ENCODE results near the gene OIT3.
"Not testable (repeated sequence)": the region's sequence is repeated elsewhere in the genome, so short reads cannot be mapped to it uniquely, and the experiment has no call there.

Gene OIT3

GRCh38 chr10:72904806-72905205 is 11.3 kb downstream of the OIT3 start:
- no peak for DNase-seq

DNA sequence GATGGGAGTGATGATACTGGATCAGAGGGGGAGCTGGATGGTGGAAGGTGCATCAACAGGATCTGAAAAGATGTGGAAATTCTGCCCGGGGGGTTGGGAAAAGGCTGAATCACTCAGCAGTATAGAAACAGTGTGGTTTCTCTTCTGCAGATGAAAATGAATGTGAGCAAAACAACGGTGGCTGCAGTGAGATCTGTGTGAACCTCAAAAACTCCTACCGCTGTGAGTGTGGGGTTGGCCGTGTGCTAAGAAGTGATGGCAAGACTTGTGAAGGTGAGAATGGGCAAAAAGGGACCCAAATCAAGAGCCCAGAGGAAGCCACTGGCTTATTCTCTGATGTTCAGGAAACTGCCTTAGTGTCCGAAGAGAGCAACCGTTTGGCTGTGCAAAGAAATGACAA is 12.9 kb downstream of the OIT3 start:
- no peak for DNase-seq

GRCh38 chr10:72910705-72911104 is 17.2 kb downstream of the OIT3 start:
- DNase-seq = no peak

DNA sequence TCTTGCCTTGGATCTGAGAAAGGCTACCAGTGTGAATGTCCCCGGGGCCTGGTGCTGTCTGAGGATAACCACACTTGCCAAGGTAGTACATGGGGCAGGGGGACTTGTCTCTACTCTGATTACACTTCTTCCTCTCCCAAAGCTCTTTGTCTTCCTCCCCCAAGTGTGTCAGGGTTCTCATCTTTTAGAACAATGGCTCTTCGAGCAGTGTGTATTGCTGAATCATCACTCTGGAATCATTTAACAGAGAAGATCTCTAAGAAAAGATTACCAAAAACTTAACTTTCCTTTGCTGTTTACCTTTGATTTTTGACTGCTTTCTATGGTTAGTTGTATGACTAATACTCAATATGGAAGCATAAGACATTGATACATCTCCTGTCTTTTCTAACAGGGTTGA is 18.2 kb downstream of the OIT3 start:
- DNase-seq = no peak

DNA sequence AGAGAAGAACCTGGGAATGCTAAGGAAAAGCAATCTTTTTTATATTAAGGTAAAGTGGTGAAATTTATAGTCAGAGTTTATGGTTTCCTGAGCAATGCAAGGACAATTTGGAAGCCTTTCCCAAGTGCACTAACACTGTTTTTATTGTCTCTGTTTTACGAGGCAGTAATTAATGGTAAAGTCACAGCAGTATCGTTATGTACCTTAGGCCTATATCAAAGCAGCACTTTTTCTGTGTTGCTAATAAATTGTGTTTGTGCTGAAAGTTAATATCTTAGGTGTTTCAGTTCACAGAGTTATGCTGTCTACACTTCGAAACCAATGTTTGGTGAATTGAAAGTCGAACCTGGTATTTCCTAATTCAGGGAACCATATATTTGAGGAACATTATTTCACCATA is 19.2 kb downstream of the OIT3 start:
- no peak for DNase-seq

- no peak for DNase-seq
Measured at GRCh38 chr10:72913287-72913686, 19.7 kb downstream of the OIT3 start.

DNA sequence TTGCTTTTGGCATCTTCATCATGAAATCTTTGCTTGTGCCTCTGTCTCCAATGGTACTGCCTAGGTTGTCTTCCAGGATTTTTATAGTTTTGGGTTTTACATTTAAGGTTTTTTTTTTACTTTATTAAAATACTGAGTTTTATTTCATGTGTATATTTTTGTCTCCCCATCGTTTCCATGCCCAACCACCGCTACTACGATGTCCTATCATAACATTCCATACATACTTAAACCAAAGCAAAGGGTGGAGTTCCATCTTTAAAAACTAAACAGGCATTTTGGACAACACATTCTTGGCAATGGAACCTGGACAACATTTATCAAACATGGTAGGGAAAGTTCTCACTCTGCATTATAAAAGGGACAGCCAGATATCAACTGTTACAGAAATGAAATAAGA is 23.7 kb downstream of the OIT3 start:
- DNase-seq = not testable (repeated sequence)

DNA sequence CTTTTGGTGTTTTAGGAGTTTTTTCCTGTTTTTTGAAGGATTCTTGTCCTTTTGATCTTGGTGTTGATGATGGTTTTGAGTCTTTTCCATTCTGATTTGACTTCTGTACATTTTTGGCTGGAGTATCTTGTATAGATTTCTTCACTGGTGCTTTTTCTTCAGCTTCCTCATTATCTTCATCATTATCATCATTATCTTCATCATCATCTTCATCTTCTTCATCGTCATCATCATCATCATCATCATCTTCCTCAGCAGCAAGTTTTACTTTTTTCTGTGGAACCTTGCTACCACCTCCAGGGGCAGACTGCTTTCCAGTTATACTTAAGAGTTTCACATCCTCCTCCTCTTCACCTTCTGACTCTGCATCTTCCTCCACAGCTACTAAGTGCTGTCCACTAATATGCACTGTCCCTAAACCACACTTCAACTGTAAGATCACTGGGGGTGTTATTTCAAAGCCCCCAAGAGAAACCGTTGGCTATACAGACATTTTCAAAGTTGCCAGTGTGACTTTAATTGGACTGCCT is 24.3 kb downstream of the OIT3 start:
- not testable (repeated sequence) for DNase-seq

- DNase-seq = no peak
Measured at GRCh38 chr10:72918352-72918751, 24.8 kb downstream of the OIT3 start.

- not testable (repeated sequence) for DNase-seq
Measured at GRCh38 chr10:72921147-72921683, 27.7 kb downstream of the OIT3 start.

DNA sequence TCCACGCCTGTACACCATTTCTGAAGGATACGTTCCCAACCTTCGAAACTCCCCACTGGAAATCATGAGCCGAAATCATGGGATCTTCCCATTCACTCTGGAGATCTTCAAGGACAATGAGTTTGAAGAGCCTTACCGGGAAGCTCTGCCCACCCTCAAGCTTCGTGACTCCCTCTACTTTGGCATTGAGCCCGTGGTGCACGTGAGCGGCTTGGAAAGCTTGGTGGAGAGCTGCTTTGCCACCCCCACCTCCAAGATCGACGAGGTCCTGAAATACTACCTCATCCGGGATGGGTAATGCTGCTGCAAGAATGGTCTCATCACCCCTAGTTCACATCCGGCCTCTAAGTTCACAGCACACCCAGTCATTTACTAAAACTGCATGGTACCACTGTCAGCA is 30.8 kb downstream of the OIT3 start:
- no peak for DNase-seq

DNA sequence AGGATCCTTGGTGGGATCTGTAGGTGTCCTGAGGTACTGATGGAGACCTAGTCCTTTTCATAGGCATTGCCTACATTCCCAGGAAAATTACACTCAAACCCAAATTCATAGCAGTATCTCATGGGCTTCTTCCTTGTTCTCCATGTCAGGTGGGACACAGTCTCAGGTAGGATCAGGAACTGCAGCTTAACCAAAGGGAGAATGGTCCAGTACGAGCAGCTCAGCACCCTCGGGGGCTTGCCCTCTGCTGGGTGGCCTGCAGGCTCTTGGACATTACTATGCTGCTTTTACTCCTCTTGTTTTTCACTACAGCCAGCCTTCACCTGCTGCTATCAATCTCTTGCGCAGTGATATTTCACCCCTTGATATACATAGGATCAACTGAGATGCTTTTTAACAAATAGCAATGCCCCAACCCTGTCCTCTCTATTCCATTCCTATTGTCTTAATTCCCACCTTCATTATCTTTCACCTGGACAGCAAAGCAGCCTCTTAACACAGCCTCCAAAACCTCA is 32.5 kb downstream of the OIT3 start:
- DNase-seq = no peak

DNA sequence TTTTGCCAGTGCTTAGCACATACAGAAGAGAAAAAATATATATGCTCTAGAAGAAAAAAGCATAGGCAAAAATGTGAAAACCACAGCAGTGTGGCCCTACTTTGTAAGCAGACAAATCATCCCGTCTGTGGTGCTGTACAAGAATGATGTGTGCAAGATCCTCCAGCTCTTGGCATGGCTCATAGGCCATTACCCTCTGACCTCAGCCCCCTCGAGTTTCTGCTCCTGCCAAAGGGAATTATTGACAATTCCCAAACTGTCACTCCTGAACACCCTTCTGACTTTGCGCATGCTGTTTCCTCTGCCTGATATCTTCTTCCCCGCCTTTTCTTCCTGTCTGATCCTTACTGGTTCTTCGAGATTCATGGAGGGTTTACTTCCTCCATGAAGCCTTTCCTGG is 33.9 kb downstream of the OIT3 start:
- DNase-seq = no peak

DNA sequence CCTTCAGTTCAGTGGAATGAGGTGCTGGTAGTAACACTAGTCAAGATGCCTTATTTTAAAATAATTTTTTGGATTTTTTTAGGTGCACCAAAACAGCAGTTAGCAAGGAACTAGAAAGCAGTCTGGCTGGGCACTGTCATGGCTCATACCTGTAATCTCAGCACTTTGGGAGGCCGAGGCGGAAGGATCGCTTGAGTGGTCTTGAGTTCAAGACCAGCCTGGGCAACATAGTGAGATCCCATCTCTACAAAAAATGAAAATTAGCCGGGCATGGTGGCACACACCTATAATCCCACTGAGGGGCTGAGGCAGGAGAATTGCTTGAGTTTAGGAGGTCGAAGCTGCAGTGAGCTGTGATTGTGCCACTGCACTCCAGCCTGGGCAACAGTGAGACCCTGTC is 35.3 kb downstream of the OIT3 start:
- DNase-seq = no peak

- DNase-seq = no peak
Measured at GRCh38 chr10:72930276-72930675, 36.7 kb downstream of the OIT3 start.

GRCh38 chr10:72932259-72933015 is 38.9 kb downstream of the OIT3 start:
- no peak for DNase-seq

DNA sequence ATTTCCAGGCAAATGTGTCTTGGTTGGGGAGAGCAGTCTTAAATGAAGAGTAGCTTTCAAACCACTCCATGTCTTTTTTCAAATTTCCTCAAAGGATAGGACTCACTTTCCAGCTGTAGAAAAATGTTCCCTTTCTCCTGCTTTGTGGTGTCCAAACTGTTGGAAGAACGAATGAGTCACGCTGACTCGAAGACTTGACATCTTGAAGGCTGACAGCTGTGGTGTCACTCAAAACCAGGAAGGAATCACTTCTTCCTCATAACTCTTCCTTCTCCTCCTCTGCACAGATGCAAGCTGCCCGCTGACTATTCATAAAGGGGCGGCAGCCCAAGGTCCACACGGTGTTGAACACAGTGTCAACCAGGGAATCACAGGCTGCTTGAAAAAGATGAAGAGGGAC is 41.8 kb downstream of the OIT3 start:
- no peak for DNase-seq

- no peak for DNase-seq
Measured at GRCh38 chr10:72943498-72944234, 50.1 kb downstream of the OIT3 start.

DNA sequence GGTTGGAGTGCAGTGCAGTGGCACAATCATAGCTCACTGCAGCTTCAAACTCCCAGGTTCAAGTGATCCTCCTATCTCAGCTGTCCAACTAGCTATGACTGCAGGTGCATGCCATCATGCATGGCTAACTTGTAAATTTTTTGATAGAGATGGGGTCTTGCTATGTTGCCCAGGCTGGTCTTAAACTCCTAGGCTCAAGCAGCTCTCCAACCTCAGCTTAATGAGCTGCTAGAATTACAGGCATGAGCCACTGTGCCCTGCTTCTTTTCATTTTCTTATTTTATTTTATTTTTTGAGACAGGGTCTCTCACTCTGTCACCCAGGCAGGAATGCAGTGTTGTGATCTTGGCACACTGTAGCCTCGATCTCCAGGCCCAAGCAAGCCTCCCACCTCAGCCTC is 53.4 kb downstream of the OIT3 start:
- DNase-seq = no peak

DNA sequence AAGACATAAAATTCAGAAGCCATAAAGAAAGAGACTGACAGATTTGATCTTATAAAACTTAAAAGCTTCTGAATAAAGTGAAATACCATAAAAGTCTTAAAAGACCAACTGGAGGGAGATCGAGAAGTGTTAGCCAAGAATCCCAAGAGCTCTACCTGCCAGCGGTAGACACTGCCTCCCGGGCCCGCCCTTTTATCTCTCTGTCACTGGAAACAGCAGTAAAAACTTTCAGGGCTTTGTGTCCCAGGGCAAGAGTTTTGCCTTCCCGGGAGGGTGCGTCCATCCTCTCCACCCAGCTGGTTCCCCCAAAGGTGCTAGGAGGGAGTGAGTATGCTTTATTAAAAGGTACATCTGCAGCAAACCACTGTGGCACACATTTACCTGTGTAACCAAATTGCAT is 55.2 kb downstream of the OIT3 start:
- DNase-seq = no peak

DNA sequence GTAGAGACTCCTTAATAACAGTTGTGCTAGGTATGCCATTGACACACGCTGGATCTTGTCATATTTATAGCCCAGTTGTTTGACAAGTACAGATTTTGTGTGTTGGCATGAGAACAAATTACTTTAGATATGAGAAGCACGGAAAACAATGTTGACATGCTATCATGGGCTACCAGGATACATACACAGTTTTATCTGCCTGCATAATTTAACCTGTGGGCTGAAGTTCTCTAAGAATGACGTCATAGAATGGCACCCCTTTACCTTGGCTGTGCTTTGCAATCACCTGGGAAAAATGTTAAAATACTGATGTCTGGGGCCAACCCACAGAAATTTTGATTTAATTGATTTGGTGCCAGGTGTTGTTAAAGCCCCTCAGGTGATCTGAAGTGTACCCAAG is 58.2 kb downstream of the OIT3 start:
- DNase-seq = no peak

GRCh38 chr10:72952189-72952588 is 58.6 kb downstream of the OIT3 start:
- DNase-seq = no peak

DNA sequence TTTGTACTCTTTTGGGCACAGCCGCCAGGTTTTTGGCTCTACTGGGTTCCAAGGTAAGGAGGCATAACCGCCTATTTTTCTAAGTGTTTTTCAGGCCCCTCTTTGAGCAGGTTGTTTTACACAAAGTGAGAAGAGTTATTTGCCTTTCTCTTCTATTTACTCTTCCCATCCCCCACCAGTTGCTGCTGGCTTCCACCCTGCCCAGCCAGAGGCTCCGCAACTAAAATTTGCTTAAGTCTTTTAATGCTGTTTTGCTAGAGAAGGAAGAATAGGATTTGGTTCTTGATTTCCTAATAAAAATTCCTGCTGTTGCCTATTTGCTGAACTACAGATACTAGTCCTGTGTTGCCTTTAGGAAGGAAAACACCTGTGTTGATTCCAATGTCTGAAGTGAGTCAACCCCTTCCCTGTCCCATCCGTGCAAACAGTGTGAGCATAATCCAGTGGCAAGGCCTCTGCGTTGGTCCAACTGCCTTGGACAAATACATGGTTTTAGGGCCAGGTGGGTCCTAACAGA is 59.2 kb downstream of the OIT3 start:
- DNase-seq = no peak

DNA sequence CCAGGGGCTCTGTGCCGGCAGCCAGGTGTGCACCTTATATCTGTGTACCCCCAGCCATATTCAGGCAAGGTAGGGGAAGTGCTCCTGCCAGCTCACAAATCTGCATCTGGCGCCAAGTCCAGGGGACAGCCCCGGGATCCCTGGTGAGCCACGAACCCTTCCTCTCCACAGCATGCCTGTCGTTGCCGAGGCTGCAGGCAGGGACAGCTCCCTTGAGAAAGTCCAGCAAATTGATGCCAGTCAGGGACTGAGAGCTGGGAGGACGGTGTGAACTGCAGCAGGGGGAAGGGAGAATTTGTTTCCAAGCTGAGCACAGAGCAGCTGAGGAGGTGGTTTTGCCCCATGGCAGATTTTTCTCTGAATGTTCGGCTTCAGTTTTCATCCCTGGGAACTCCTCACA is 60.1 kb downstream of the OIT3 start:
- DNase-seq = no peak
